ENCODE results near the gene BMP2.

- TF ChIP-seq CTCF (IDR thresholded peaks at IDR 0.05) (no peak), EZH2 (IDR thresholded peaks at IDR 0.05; ENCODE audit: borderline replicate concordance, insufficient read depth, low read depth, low read length, poor library complexity, severe bottlenecking) (no peak)
Observed at GRCh38 chr20:6814945-6815344, 47.5 kb downstream of the BMP2 start.
